Bronchial epithelial cell (primary cell): ENCODE measurements around the gene REL. TPM values are rescaled to one million over a fixed set of nuclear protein-coding genes. Genes with fewer than 3 reads are reported as not detected.
"Not testable (repeated sequence)": the region's sequence is repeated elsewhere in the genome, so short reads cannot be mapped to it uniquely, and the experiment has no call there.

Experiments used
- DNase-seq: peaks from one replicate; pipeline ENCODE4 v3.0.0-alpha.2; 2010; ENCODE audit warnings: low read depth
- FAIRE-seq: peaks from 2 replicates; lab custom pipeline; 2011; peaks lifted over from hg19 to GRCh38; lab: Jason Lieb, UNC
- H3K27me3 ChIP-seq: 2 replicates; pipeline ENCODE4 v1.5.1; 2011; ENCODE audit warnings: low read length; ENCODE audit not compliant: control insufficient read depth, insufficient read depth
- H3K36me3 ChIP-seq: 2 replicates; pipeline ENCODE4 v1.5.1; 2011; ENCODE audit warnings: low read length; ENCODE audit not compliant: control insufficient read depth, insufficient read depth
- H3K4me3 ChIP-seq: 2 replicates; pipeline ENCODE4 v1.5.1; 2011; ENCODE audit warnings: mild to moderate bottlenecking, low read depth, low read length, control low read depth
- total RNA-seq: library from RNA; depleted of rRNA; stranded (reverse); fragments of >200 nt; gene quantifications from 2 replicates; pipeline ENCODE4 v1.2.1, GENCODE V29; 2014
- TF ChIP-seq, protein P1 (sequence below): IDR thresholded peaks from 2 replicates; pipeline ENCODE4 v1.5.1; 2011; ENCODE audit warnings: mild to moderate bottlenecking, moderate library complexity, low read length, control low read depth, inconsistent platforms; ENCODE audit not compliant: insufficient read depth, severe bottlenecking

Gene REL
- total RNA-seq, 1 donor from 2014 or later, result 9.0 TPM

DNA sequence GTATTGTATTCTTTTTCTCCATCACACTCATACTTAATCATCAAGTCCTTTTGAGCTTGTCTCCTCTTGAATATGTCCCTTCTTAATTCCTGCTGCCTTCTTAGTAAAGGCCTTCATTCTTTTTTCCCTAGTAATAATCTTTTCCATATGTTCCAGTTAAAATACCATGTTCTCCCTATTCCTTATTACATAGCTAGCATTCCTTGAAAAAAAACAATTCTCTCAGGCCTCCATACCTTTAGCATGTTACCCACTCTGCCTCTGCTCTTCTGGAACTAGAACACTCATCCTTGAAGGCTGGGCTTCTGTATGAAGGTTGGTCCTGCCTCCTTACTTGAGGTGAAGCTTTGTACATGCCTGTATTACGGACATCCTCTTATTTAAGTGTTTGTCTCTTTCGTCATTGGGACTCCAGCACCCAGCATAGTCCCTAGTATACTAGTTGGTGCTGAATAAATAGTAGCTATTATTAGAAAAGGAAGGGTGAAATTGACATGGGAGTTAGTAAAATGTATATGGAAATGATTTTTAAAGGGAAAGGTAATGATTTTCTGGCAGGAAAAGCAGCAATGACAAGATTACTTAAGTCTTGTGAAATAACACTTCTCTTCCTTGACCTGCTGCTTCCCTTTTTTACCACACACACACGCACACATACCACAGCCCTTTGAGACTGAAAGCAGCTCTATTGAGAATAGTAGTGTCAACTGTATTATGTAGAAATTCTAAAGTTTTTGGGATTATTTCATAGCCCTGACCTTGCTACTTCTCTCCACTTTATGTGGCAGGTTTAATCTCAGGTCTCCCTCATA is 45.6 kb downstream of the REL start:
- TF ChIP-seq, protein P1, sequence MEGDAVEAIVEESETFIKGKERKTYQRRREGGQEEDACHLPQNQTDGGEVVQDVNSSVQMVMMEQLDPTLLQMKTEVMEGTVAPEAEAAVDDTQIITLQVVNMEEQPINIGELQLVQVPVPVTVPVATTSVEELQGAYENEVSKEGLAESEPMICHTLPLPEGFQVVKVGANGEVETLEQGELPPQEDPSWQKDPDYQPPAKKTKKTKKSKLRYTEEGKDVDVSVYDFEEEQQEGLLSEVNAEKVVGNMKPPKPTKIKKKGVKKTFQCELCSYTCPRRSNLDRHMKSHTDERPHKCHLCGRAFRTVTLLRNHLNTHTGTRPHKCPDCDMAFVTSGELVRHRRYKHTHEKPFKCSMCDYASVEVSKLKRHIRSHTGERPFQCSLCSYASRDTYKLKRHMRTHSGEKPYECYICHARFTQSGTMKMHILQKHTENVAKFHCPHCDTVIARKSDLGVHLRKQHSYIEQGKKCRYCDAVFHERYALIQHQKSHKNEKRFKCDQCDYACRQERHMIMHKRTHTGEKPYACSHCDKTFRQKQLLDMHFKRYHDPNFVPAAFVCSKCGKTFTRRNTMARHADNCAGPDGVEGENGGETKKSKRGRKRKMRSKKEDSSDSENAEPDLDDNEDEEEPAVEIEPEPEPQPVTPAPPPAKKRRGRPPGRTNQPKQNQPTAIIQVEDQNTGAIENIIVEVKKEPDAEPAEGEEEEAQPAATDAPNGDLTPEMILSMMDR, result no peak
- no peak overlapping the region for H3K4me3 ChIP-seq
- no peaks in the 10 kb centered on the region for H3K27me3 ChIP-seq
- peaks cover 9% of the 10 kb centered on the region for H3K36me3 ChIP-seq
- DNase-seq, result peak; percentile 27
- FAIRE-seq, result no peak

DNA sequence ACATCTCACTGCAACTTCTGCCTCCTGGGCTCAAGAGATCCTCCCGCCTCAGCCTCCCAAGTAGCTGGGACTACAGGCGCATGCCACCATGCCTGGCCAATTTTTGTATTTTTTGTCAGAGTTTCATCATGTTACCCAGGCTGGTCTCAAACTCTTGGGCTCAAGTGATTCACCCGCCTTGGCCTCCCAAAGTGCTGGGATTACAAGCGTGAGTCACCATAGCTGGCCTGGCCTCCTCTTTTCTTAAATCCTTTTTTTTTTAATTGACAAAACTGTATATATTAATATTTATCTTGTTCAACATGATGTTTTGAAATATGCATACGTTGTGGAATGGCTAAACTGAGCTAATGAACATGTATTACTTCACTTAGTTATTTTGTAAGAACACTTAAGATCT is 50.7 kb downstream of the REL start:
- DNase-seq, result peak; percentile 13
- not testable (repeated sequence) for H3K4me3 ChIP-seq, H3K27me3 ChIP-seq, H3K36me3 ChIP-seq, FAIRE-seq

DNA sequence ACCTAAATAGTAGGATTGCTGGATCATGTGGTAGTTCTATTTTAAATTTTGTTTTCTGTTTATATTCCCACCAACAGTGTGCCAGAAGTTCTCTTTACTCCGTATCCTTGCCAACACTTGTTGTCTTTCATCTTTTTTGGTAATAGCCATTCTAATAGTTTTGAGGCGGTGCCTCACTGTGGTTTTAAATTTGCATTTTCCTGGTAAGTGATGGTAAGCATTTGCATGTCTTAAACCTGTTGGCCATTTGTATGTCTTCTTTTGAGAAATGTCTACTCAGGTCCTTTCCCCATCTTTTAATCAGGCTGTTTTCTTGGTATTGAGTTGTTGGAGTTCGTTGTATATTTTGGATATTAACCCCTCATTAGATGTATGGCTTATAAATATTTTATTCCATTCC is 51.6 kb downstream of the REL start:
- Histone ChIP-seq H3K36me3 (peaks cover 2% of the 10 kb centered on the region), H3K27me3 (no peaks in the 10 kb centered on the region), H3K4me3 (no peak overlapping the region)
- DNase-seq, result no peak
- no peak for FAIRE-seq
- TF ChIP-seq, protein P1, result no peak

DNA sequence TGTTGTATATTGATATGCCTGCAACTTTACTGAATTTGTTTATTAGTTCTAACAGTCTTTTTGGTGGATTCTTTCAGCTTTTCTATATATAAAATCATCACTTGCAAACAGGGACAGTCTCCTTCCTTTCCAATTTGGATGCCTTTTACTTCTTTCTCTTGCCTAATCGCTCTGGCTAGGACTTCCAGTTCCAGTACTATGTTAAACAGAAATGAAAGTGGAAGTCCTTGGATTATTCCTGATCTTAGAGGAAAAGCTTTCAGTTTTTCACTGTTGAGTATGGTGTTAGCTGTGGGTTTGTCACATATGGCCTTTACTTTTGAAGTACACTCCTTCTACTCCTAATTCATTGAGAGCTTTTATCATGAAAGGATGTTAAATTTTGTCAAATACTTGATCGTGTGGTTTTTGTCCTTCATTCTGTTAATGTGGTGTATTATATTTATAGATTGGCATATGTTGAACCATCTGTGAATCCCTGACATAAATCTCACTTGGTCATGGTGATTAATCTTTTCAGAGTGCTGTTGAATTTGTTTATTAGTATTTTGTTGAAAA is 52.9 kb downstream of the REL start:
- TF ChIP-seq, protein P1, result no peak
- DNase-seq (no peak), FAIRE-seq (no peak)
- Histone ChIP-seq H3K36me3 (peaks cover 2% of the 10 kb centered on the region), H3K4me3 (no peak overlapping the region), H3K27me3 (no peaks in the 10 kb centered on the region)

DNA sequence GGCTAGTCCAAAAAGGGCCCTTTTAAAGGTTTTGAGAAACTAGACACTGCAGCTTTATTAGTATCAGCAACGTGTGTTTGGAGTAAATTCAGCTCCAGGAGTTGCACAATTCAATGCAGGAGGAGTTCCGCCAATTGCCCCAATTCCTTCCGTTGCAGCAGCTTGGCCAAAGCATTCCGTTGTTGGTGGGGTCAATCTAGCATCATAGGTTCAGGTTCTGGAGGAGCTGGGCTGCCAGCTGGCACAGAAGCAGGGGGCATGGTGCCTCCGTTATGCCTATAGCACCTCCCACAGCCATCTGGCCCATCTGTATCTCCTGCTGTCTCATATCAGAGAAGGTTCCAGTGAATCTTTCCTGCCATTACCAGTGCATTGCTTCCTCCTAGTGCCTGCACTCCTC is 55.4 kb downstream of the REL start:
- TF ChIP-seq, protein P1, result no peak
- no peak for DNase-seq
- no peaks in the 10 kb centered on the region for H3K27me3 ChIP-seq
- no peak overlapping the region for H3K4me3 ChIP-seq
- no peak for FAIRE-seq
- no peaks in the 10 kb centered on the region for H3K36me3 ChIP-seq

DNA sequence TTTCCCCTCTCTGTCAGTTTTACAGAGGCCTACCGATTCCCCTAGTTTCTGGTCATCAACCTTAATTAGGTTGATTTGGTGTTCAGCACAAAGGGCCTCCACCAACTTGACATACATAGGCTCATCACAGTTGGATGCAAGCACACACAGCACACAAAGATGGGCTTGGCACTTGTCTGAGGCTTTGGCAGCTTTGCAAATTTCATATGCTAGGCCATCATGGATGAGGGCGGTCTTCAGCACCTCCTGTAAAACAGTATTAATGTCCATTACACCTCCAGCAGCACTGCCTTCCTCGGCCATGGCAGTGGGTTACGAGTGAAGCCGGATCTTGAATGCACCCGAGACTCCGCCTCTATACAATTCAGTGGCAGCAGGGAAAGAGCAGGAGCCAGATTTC is 56.9 kb downstream of the REL start:
- TF ChIP-seq, protein P1, result no peak

More for the DNA sequence above, 56.9 kb downstream of the REL start:
- Histone ChIP-seq H3K36me3 (no peaks in the 10 kb centered on the region), H3K27me3 (no peaks in the 10 kb centered on the region), H3K4me3 (no peak overlapping the region)
- no peak for DNase-seq
- FAIRE-seq, result no peak
